ENCODE results near the gene EPB41. TPM values are rescaled to one million over a fixed set of nuclear protein-coding genes. Genes with fewer than 3 reads are reported as not detected.
A peak's percentile ranks its signal among the peaks of the same experiment; 100 is the strongest.

Gene EPB41
- total RNA-seq, 2 experiments from 2014 or later, result 138 to 145 TPM

DNA sequence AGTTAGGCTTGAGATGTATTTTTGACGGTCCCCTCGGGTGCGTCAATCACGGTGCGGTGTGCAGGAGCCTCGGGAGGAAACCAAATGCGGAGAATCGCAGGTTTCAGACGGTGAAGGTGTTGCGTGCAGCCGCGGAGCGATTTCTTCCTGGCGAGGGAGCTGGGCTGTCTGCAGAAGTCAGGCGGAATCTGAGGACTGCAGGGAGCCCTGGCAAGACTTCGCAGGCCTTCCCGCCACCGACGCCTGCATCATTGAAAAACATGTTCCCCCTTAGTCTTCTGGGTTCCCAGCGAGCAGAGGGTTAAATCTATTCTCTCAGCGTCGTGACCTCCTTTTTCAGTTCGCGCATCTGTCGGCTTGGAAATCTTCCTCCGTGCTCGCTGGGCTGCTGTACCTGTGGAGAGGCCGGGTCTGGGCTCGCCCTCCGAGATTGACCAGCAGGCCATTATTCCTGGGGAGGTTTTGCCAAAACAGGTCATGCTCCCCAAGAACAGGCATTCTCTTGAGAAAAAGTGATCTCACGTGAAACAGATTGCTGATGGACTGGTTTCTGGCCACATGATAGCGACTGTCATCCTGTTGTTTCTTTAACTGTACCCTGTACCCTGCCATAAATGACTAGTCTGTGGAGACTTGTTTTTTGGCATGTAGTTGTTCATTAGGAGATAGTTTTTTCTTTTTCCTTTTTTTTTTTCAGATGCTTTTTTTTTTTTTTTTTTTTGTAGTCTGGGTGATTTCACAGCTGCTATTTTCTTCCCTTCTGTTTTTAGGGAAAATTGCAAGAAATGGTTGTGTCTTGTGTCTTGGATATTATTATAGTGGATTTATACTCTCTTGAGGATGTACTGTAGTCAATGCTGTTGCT lies 894 bp downstream of the EPB41 start:
- intact Hi-C loops (cut with DNase I, micrococcal nuclease), result loop anchor here (1.0 to 5.0 kb wide), 4 partner anchors 32 to 57 kb away; no protein-coding TSS in a partner anchor
- Mint-ChIP-seq H3K9me3 (no peaks in the 10 kb centered on the region), H3K4me3 (peak overlapping the region; percentile 90), H3K36me3 (ENCODE audit: low read depth) (peaks cover 36% of the 10 kb centered on the region), H3K27ac (peak overlapping the region; percentile 93), H3K27me3 (no peaks in the 10 kb centered on the region), H3K4me1 (ENCODE audit: low read depth) (peaks cover 61% of the 10 kb centered on the region)
- DNase-seq (peak; percentile 5 to 79 (median 42)), ATAC-seq (ENCODE audit: poor library complexity) (peak; percentile 50)
- peaks cover 44% of the 10 kb centered on the region for H3K4me1 ChIP-seq (ENCODE audit: insufficient read depth, low read length)
- no peaks in the 10 kb centered on the region for H3K27me3 ChIP-seq (ENCODE audit: control insufficient read depth in 1 of 2, insufficient read depth in 2 of 2, low read length in 2 of 2)
- POLR2A ChIA-PET, result interaction anchor here (0.6 to 6.2 kb wide), 19 partner anchors 11 to 1834 kb away, joined by 3 to 110 read pairs (median 8); partner anchors contain the start of genes MED18, RNU11, SRSF4 and YTHDF2
- no peaks in the 10 kb centered on the region for H3K36me3 ChIP-seq (ENCODE audit: insufficient read depth, low read length)
- TF ChIP-seq, protein P1, sequence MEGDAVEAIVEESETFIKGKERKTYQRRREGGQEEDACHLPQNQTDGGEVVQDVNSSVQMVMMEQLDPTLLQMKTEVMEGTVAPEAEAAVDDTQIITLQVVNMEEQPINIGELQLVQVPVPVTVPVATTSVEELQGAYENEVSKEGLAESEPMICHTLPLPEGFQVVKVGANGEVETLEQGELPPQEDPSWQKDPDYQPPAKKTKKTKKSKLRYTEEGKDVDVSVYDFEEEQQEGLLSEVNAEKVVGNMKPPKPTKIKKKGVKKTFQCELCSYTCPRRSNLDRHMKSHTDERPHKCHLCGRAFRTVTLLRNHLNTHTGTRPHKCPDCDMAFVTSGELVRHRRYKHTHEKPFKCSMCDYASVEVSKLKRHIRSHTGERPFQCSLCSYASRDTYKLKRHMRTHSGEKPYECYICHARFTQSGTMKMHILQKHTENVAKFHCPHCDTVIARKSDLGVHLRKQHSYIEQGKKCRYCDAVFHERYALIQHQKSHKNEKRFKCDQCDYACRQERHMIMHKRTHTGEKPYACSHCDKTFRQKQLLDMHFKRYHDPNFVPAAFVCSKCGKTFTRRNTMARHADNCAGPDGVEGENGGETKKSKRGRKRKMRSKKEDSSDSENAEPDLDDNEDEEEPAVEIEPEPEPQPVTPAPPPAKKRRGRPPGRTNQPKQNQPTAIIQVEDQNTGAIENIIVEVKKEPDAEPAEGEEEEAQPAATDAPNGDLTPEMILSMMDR (IDR thresholded peaks at IDR 0.05), result no peak
- CTCF ChIA-PET, result interaction anchor here (0.6 to 2.0 kb wide), 6 partner anchors 15 to 484 kb away, joined by 3 to 4 read pairs (median 3); no protein-coding TSS in a partner anchor
- no peaks in the 10 kb centered on the region for H3K9me3 ChIP-seq (ENCODE audit: control insufficient read depth in 1 of 2, insufficient read depth in 1 of 2, low read length in 2 of 2)
- H3K4me3 ChIP-seq (ENCODE audit: low read length), result peak overlapping the region; percentile 70
- H3K27ac ChIP-seq (ENCODE audit: low read depth in 1 of 2, low read length in 2 of 2), result peak overlapping the region; percentile 32 to 76

GRCh38 chr1:28917757-28918118 lies 3.4 kb downstream of the EPB41 start:
- H3K4me1 ChIP-seq (ENCODE audit: insufficient read depth, low read length), result peaks cover 59% of the 10 kb centered on the region
- TF ChIP-seq, protein P1 (IDR thresholded peaks at IDR 0.05), result no peak
- peak in 1 of 14 experiments; percentile 47 for DNase-seq
- intact Hi-C loops (cut with DNase I, micrococcal nuclease), result loop anchor here (2.0 to 5.0 kb wide), 4 partner anchors 15 to 55 kb away; no protein-coding TSS in a partner anchor
- peak overlapping the region in 1 of 2 donors; percentile 31 for H3K27ac ChIP-seq (ENCODE audit: low read depth in 1 of 2, low read length in 2 of 2)
- H3K27me3 ChIP-seq (ENCODE audit: control insufficient read depth in 1 of 2, insufficient read depth in 2 of 2, low read length in 2 of 2), result no peaks in the 10 kb centered on the region
- peak overlapping the region; percentile 90 for H3K4me3 Mint-ChIP-seq
- ChIA-PET POLR2A (interaction anchor here (6.2 kb wide), 1 partner anchor 8 kb away, joined by 110 read pairs; no protein-coding TSS in a partner anchor), CTCF (interaction anchor here (1.1 to 2.1 kb wide), 3 partner anchors 33 to 41 kb away, joined by 3 to 6 read pairs (median 4); no protein-coding TSS in a partner anchor)
- H3K9me3 Mint-ChIP-seq, result no peaks in the 10 kb centered on the region
- no peaks in the 10 kb centered on the region for H3K9me3 ChIP-seq (ENCODE audit: control insufficient read depth in 1 of 2, insufficient read depth in 1 of 2, low read length in 2 of 2)
- H3K4me3 ChIP-seq (ENCODE audit: low read length), result peak overlapping the region; percentile 70
- H3K4me1 Mint-ChIP-seq (ENCODE audit: low read depth), result peaks cover 80% of the 10 kb centered on the region
- H3K27me3 Mint-ChIP-seq, result no peaks in the 10 kb centered on the region
- peak overlapping the region; percentile 93 for H3K27ac Mint-ChIP-seq
- no peak for ATAC-seq (ENCODE audit: poor library complexity)
- no peaks in the 10 kb centered on the region for H3K36me3 ChIP-seq (ENCODE audit: insufficient read depth, low read length)
- H3K36me3 Mint-ChIP-seq (ENCODE audit: low read depth), result peaks cover 36% of the 10 kb centered on the region

- Mint-ChIP-seq H3K4me1 (ENCODE audit: low read depth) (peaks cover 83% of the 10 kb centered on the region), H3K4me3 (peak overlapping the region; percentile 56), H3K27ac (peak overlapping the region; percentile 82), H3K36me3 (ENCODE audit: low read depth) (peaks cover 23% of the 10 kb centered on the region), H3K27me3 (no peaks in the 10 kb centered on the region), H3K9me3 (no peaks in the 10 kb centered on the region)
- no peaks in the 10 kb centered on the region for H3K9me3 ChIP-seq (ENCODE audit: control insufficient read depth in 1 of 2, insufficient read depth in 1 of 2, low read length in 2 of 2)
- intact Hi-C loops (cut with DNase I, micrococcal nuclease), result no loop called here
- DNase-seq (no peak), ATAC-seq (ENCODE audit: poor library complexity) (peak; percentile 31)
- CTCF ChIA-PET, result interaction anchor here (0.6 to 1.0 kb wide), 5 partner anchors 10 to 56 kb away, joined by 3 to 4 read pairs (median 3); no protein-coding TSS in a partner anchor
- H3K27me3 ChIP-seq (ENCODE audit: control insufficient read depth in 1 of 2, insufficient read depth in 2 of 2, low read length in 2 of 2), result no peaks in the 10 kb centered on the region
- peaks cover 73% of the 10 kb centered on the region for H3K4me1 ChIP-seq (ENCODE audit: insufficient read depth, low read length)
- TF ChIP-seq, protein P1 (IDR thresholded peaks at IDR 0.05), result no peak
- no peak overlapping the region for H3K4me3 ChIP-seq (ENCODE audit: low read length)
- peak overlapping the region in 1 of 2 donors; percentile 17 for H3K27ac ChIP-seq (ENCODE audit: low read depth in 1 of 2, low read length in 2 of 2)
- POLR2A ChIA-PET, result interaction anchor here (0.6 to 1.3 kb wide), 3 partner anchors 9 to 12 kb away, joined by 3 to 4 read pairs (median 3); no protein-coding TSS in a partner anchor
- H3K36me3 ChIP-seq (ENCODE audit: insufficient read depth, low read length), result no peaks in the 10 kb centered on the region
These were observed 7.0 kb downstream of the EPB41 start for GRCh38 chr1:28921286-28921869.

Data from CD4-positive, alpha-beta T cell (primary cell).